K562 (cell line): ENCODE data around the gene ANKZF1. TPM values are rescaled to one million over a fixed set of nuclear protein-coding genes. Genes with fewer than 3 reads are reported as not detected.

Source experiments
- ATAC-seq: fragments of 200-7000 bp; cut with Tn5 transposase; 3 replicates; pipeline ENCODE4 v1.9.1; 2020; ENCODE audit warnings: moderate library complexity
- BruUV-seq: library from RNA; stranded (reverse); fragments of 400-500 nt; replicated peaks from 2 replicates; lab custom pipeline; 2021; lab: Mats Ljungman, UMichigan
- CTCF ChIA-PET: fragments of 300-600 bp; formaldehyde crosslinking; extraction: SDS; loops from one replicate; lab custom pipeline; 2021; ENCODE audit warnings: low intra/inter-chr PET ratio; lab: Yijun Ruan, JAX
- POLR2A ChIA-PET: fragments of 300-600, 350-650 bp; sonication (Branson Sonifier 250); formaldehyde crosslinking; extraction: SDS; loops from one replicate; lab custom pipeline; 2021; ENCODE audit warnings: antibody characterized with exemption, inconsistent platforms; lab: Yijun Ruan, JAX
- DNase-seq, 4 experiments: peaks; one replicate each; pipeline versions ENCODE4 v3.0.0 to v3.0.0-alpha.2; 2011 to 2018; ENCODE audit warnings: low spot score in 3 of 4, mixed read lengths in 3 of 4; ENCODE audit errors: extremely low read depth in 1 of 4
- FAIRE-seq: peaks from 2 replicates; lab custom pipeline; 2011; peaks lifted over from hg19 to GRCh38; lab: Jason Lieb, UNC
- H2AFZ ChIP-seq: 2 replicates; pipeline ENCODE4 v1.6.0; 2011; ENCODE audit warnings: low read depth, low read length, control low read depth, inconsistent platforms
- H3K27ac ChIP-seq: fragments of 200-600 bp; 3 replicates; pipeline ENCODE4 v1.8.0; 2011; ENCODE audit warnings: low read depth, mild to moderate bottlenecking, control low read depth, inconsistent platforms, low read length, moderate library complexity, mixed read lengths; ENCODE audit errors: extremely low read depth
- H3K27me3 ChIP-seq, 2 experiments: fragments of 300-600 bp in 1 of 2; 2 replicates in 1 of 2; 3 replicates in 1 of 2; pipeline versions ENCODE4 v1.6.0 to v1.8.0; 2011; ENCODE audit warnings: inconsistent platforms in 2 of 2, low read length in 2 of 2, mild to moderate bottlenecking in 1 of 2, mixed read lengths in 1 of 2, moderate library complexity in 1 of 2; ENCODE audit not compliant: control insufficient read depth in 2 of 2, insufficient read depth in 2 of 2
- H3K36me3 ChIP-seq: fragments of 300-600 bp; 3 replicates; pipeline ENCODE4 v1.8.0; 2011; ENCODE audit warnings: mild to moderate bottlenecking, low read length, inconsistent platforms; ENCODE audit not compliant: control insufficient read depth, insufficient read depth
- H3K4me1 ChIP-seq, 2 experiments: fragments of 200-600 bp in 1 of 2; replicated peaks in 1 of 2; 2 replicates in 1 of 2; 3 replicates in 1 of 2; pipeline versions ENCODE4 v1.5.1 to v1.8.0; 2011; ENCODE audit warnings: inconsistent platforms in 2 of 2, low read length in 2 of 2, mild to moderate bottlenecking in 1 of 2, mixed read lengths in 1 of 2, moderate library complexity in 1 of 2; ENCODE audit not compliant: control insufficient read depth in 2 of 2, insufficient read depth in 2 of 2
- H3K4me2 ChIP-seq: 2 replicates; pipeline ENCODE4 v1.6.1; 2011; ENCODE audit warnings: low read length, control low read depth, inconsistent platforms, mixed read lengths; ENCODE audit not compliant: insufficient read depth
- H3K4me3 ChIP-seq: fragments of 200-600 bp; sonication (generic), shearing (Covaris generic); 2 replicates; pipeline ENCODE4 v1.5.1; 2016; ENCODE audit warnings: control low read depth, inconsistent platforms
- H3K79me2 ChIP-seq: fragments of 200-600 bp; 3 replicates; pipeline ENCODE4 v1.8.0; 2011; ENCODE audit warnings: low read length, inconsistent platforms; ENCODE audit not compliant: control insufficient read depth, insufficient read depth
- H3K9ac ChIP-seq, 2 experiments: 2 replicates each; pipeline versions ENCODE4 v1.6.0 to v1.6.1; 2011; ENCODE audit warnings: low read depth in 2 of 2, low read length in 2 of 2, control low read depth in 1 of 2, inconsistent platforms in 1 of 2, mild to moderate bottlenecking in 1 of 2, mixed read lengths in 1 of 2; ENCODE audit not compliant: insufficient read depth in 1 of 2
- H3K9me1 ChIP-seq: one replicate; pipeline ENCODE4 v1.6.0; 2011; ENCODE audit warnings: inconsistent platforms, mild to moderate bottlenecking, low read length, moderate library complexity; ENCODE audit not compliant: control insufficient read depth, insufficient read depth
- H3K9me3 ChIP-seq: replicated peaks from 2 replicates; pipeline ENCODE4 v1.5.1; 2011; ENCODE audit warnings: low read depth, low read length, inconsistent platforms; ENCODE audit not compliant: control insufficient read depth, insufficient read depth
- H4K20me1 ChIP-seq: replicated peaks from 2 replicates; pipeline ENCODE4 v1.6.1; 2011; ENCODE audit warnings: low read length, inconsistent platforms, mixed read lengths; ENCODE audit not compliant: control insufficient read depth, insufficient read depth
- AFF4 ChIP-seq: sonication (generic); formaldehyde crosslinking; IDR thresholded peaks from 2 replicates; pipeline ENCODE4 v1.8.0; 2023; ENCODE audit warnings: mild to moderate bottlenecking, missing genetic modification reagents
- CXXC5 ChIP-seq: fragments of 250-450 bp; sonication (Bioruptor Pico); IDR thresholded peaks from 2 replicates; pipeline ENCODE4 v1.8.0; 2022; ENCODE audit warnings: inconsistent platforms, mild to moderate bottlenecking, moderate library complexity
- FOXJ3 ChIP-seq: sonication (generic); formaldehyde crosslinking; IDR thresholded peaks from 2 replicates; pipeline ENCODE4 v1.4.0; 2020; ENCODE audit warnings: mild to moderate bottlenecking, missing genetic modification reagents
- GATAD2B ChIP-seq: fragments of 450-650 bp; IDR thresholded peaks from 2 replicates; pipeline ENCODE4 v1.6.1; 2017; ENCODE audit warnings: mild to moderate bottlenecking, borderline replicate concordance
- MAZ ChIP-seq, 2 experiments: fragments of 450-650 bp in 1 of 2; sonication (generic) in 1 of 2; formaldehyde crosslinking; IDR thresholded peaks in 1 of 2; conservative IDR thresholded peaks in 1 of 2; 2 replicates each; pipeline versions ENCODE4 v1.4.0 to v1.5.0; 2020; ENCODE audit warnings: mild to moderate bottlenecking in 1 of 2, missing genetic modification reagents in 1 of 2
- POLR2AphosphoS5 ChIP-seq: IDR thresholded peaks from 2 replicates; pipeline ENCODE4 v1.6.1; 2011; ENCODE audit warnings: mild to moderate bottlenecking, low read depth, low read length, moderate library complexity; ENCODE audit not compliant: control insufficient read depth, insufficient read depth
- VEZF1 ChIP-seq: fragments of 200-800 bp; sonication (Bioruptor generic); IDR thresholded peaks from 2 replicates; pipeline ENCODE4 v1.6.1; 2017; ENCODE audit warnings: missing genetic modification characterization, missing compliant biosample characterization
- YY1 ChIP-seq, 3 experiments: IDR thresholded peaks; 2 replicates each; pipeline ENCODE4 v1.6.1; 2011; ENCODE audit warnings: low read length in 2 of 3, mild to moderate bottlenecking in 2 of 3, moderate library complexity in 2 of 3, borderline replicate concordance in 1 of 3, control low read depth in 1 of 3, low read depth in 1 of 3; ENCODE audit not compliant: insufficient read depth in 3 of 3, insufficient replicate concordance in 2 of 3, control insufficient read depth in 1 of 3, insufficient read length in 1 of 3; ENCODE audit errors: extremely low read depth in 1 of 3
- ZNF224 ChIP-seq: sonication (generic); formaldehyde crosslinking; IDR thresholded peaks from 2 replicates; pipeline ENCODE4 v1.8.0; 2022; ENCODE audit warnings: mild to moderate bottlenecking, missing genetic modification reagents
- ZNF398 ChIP-seq: fragments of 250-450 bp; sonication (Bioruptor Pico); IDR thresholded peaks from 2 replicates; pipeline ENCODE4 v1.8.0; 2021; ENCODE audit warnings: moderate library complexity, mild to moderate bottlenecking, inconsistent platforms
- ZNF644 ChIP-seq: fragments of 200-800 bp; sonication (Bioruptor generic); IDR thresholded peaks from 2 replicates; pipeline ENCODE4 v1.6.1; 2016; ENCODE audit warnings: low read depth, missing genetic modification characterization, missing compliant biosample characterization
- ZNF766 ChIP-seq: fragments of 200-800 bp; sonication (Bioruptor generic); conservative IDR thresholded peaks from 2 replicates; pipeline ENCODE4 v1.6.1; 2016; ENCODE audit warnings: missing genetic modification characterization, missing compliant biosample characterization
- WGBS: fragments of 100-300 bp; shearing (Covaris generic); methylation state at CpG from one replicate; pipeline ENCODE4 v1.1.6; 2016; ENCODE audit warnings: low coverage, mixed read lengths; ENCODE audit not compliant: insufficient coverage; ENCODE audit errors: missing lambda C conversion rate; 5-methylcytosine and 5-hydroxymethylcytosine counted together
- in situ Hi-C: fragments of 300-500 bp; cut with MboI; formaldehyde crosslinking; loops from 4 replicates; pipeline ENCODE4 v1.15.0; 2018; ENCODE audit warnings: inconsistent platforms, mixed read lengths
- intact Hi-C: fragments of 100-400 bp; cut with micrococcal nuclease; formaldehyde crosslinking; loops from 2 replicates; pipeline ENCODE4 v1.14.2; 2022
- polyA plus RNA-seq, 8 experiments: library from polyadenylated mRNA; depleted of rRNA in 4 of 8; stranded (reverse) in 5 of 8; unstranded in 3 of 8; fragments of >200 nt; fragmentation: Nextera tagmentation in 2 of 8; fragmentation: Illumina TruSeq in 1 of 8; extraction: Ambion mirVana in 2 of 8; extraction: Trizol in 1 of 8; gene quantifications; 2 replicates each; pipeline versions ENCODE4 v1.2.1 to v1.2.3, GENCODE V29; 2011 to 2014; ENCODE audit warnings: inconsistent platforms in 1 of 8, missing spikeins in 1 of 8
- total RNA-seq, 7 experiments: library from RNA; depleted of rRNA in 6 of 7; stranded (reverse); fragments of >200 nt in 6 of 7; fragmentation: Illumina TruSeq in 2 of 7; extraction: Trizol in 2 of 7; gene quantifications; 2 replicates each; pipeline versions ENCODE4 v1.2.1 to v1.2.3, GENCODE V29; 2011 to 2021; ENCODE audit warnings: low replicate concordance in 1 of 7

The ANKZF1 gene
- total and polyA plus RNA-seq, 9 of the 15 experiments (the other 6 are each of a cell fraction or from before 2014, with no cell fraction given) = 3.1 to 60.6 (median 31.0) TPM

GRCh38 chr2:219285894-219286425 lies 56.4 kb downstream of the ANKZF1 start:
- POLR2A ChIA-PET = interaction anchor here (1.2 to 1.4 kb wide), 2 partner anchors 9 to 12 kb away, joined by 3 to 5 read pairs; no protein-coding TSS in a partner anchor
- TF ChIP-seq CXXC5 (CRISPR knock-in tag) = no peak
- no peak for TF ChIP-seq AFF4 (CRISPR knock-in tag)
- TF ChIP-seq ZNF766 (CRISPR knock-in tag) = peak; percentile 70
- TF ChIP-seq ZNF398 (CRISPR knock-in tag) = no peak
- TF ChIP-seq ZNF224 (CRISPR knock-in tag) = no peak
- no peak for TF ChIP-seq FOXJ3 (CRISPR knock-in tag)
- no peak for TF ChIP-seq GATAD2B
- no peak; the same call in 1 of the 2 replicates for TF ChIP-seq VEZF1 (CRISPR knock-in tag)
- peak in 2 of 3 experiments; percentile 51 to 75 for TF ChIP-seq YY1 (IDR thresholded peaks at IDR 0.05; ENCODE audit: borderline replicate concordance in 1 of 3, control insufficient read depth in 1 of 3, extremely low read depth in 1 of 3, insufficient read depth in 3 of 3, insufficient read length in 1 of 3, insufficient replicate concordance in 2 of 3, low read depth in 1 of 3, low read length in 2 of 3)
- no peak for TF ChIP-seq MAZ (CRISPR knock-in tag; conservative IDR thresholded peaks at IDR 0.05 in 1 of 2, IDR thresholded peaks at IDR 0.05 in 1 of 2)
- 0 out of 2 replicates have a peak, but pooled peaks have one; percentile 40 for TF ChIP-seq ZNF644 (tag)
- no peak for TF ChIP-seq POLR2AphosphoS5

More at GRCh38 chr2:219285894-219286425, 56.4 kb downstream of the ANKZF1 start:
- peak; percentile 97 for ATAC-seq
- Histone ChIP-seq H4K20me1 (no peaks in the 10 kb centered on the region), H3K4me1 (peaks cover 44 to 78% of the 10 kb centered on the region in 2 experiments), H3K79me2 (no peaks in the 10 kb centered on the region), H3K36me3 (no peaks in the 10 kb centered on the region), H3K4me2 (peak overlapping the region; percentile 55), H3K27me3 (no peaks in the 10 kb centered on the region), H3K4me3 (no peak overlapping the region), H3K9me3 (no peaks in the 10 kb centered on the region), H3K9ac (peak overlapping the region in 1 of 2 experiments; percentile 77; a peak in 2 of 4 replicates), H3K9me1 (peaks cover 1% of the 10 kb centered on the region), H2AFZ (peak overlapping the region; percentile 77), H3K27ac (no peak overlapping the region; the same call in 2 of the 3 replicates)
- 23% methylated on average over 9 of the region's 17 CpGs for WGBS
- CTCF ChIA-PET = no interaction called here
- BruUV-seq = no TSS peak
- in situ Hi-C loops = no loop called here
- intact Hi-C loops = no loop called here
- DNase-seq = peak; percentile 59 to 87 (median 75)
- peak; percentile 95 for FAIRE-seq
